HEK293 (cell line): ENCODE results near the gene AUP1.
A peak's percentile ranks its signal among the peaks of the same experiment; 100 is the strongest.

Experiments
- CTCF ChIA-PET: fragments of 350-600 bp; formaldehyde crosslinking; extraction: SDS; loops from one replicate; lab custom pipeline; 2021; ENCODE audit warnings: antibody characterized with exemption; lab: Yijun Ruan, JAX
- POLR2A ChIA-PET: fragments of 300-600 bp; formaldehyde crosslinking; extraction: SDS; loops from one replicate; lab custom pipeline; 2020; ENCODE audit warnings: antibody characterized with exemption, inconsistent platforms; lab: Yijun Ruan, JAX
- H3K27ac ChIP-seq: fragments of 200-500 bp; sonication (Bioruptor generic); 2 replicates; pipeline ENCODE4 v1.5.1; 2014; ENCODE audit warnings: low read depth, low read length, control low read depth, inconsistent platforms; ENCODE audit errors: extremely low read depth
- H3K36me3 ChIP-seq, 2 experiments: fragments of 200-500 bp in 1 of 2; sonication (Bioruptor generic) in 1 of 2; 1 replicate in 1 of 2; 2 replicates in 1 of 2; pipeline ENCODE4 v1.5.1; 2014 to 2017; ENCODE audit warnings: inconsistent platforms in 2 of 2, low read length in 2 of 2; ENCODE audit not compliant: control insufficient read depth in 2 of 2, insufficient read depth in 1 of 2
- H3K4me1 ChIP-seq: fragments of 200-500 bp; sonication (Bioruptor generic); 2 replicates; pipeline ENCODE4 v1.5.1; 2014; ENCODE audit warnings: mild to moderate bottlenecking, low read length, inconsistent platforms; ENCODE audit not compliant: control insufficient read depth, insufficient read depth
- H3K4me3 ChIP-seq: 2 replicates; pipeline ENCODE4 v1.5.1; 2011; ENCODE audit warnings: low read depth, mild to moderate bottlenecking, control low read depth, low read length, moderate library complexity
- H3K9me3 ChIP-seq: fragments of 200-500 bp; sonication (Bioruptor generic); 2 replicates; pipeline ENCODE4 v1.5.1; 2014; ENCODE audit warnings: low read depth, low read length, inconsistent platforms; ENCODE audit not compliant: control insufficient read depth, insufficient read depth
- BCL6B ChIP-seq: fragments of 450-650 bp; formaldehyde crosslinking; IDR thresholded peaks from 2 replicates; pipeline ENCODE4 v1.5.1; 2017; ENCODE audit warnings: missing biosample characterization, missing genetic modification characterization
- ELK4 ChIP-seq: IDR thresholded peaks from 2 replicates; pipeline ENCODE4 v1.6.1; 2011; ENCODE audit warnings: mild to moderate bottlenecking, low read depth, low read length, borderline replicate concordance
- FEZF1 ChIP-seq: fragments of 450-650 bp; formaldehyde crosslinking; IDR thresholded peaks from 2 replicates; pipeline ENCODE4 v1.5.1; 2016; ENCODE audit warnings: missing biosample characterization, missing genetic modification characterization
- HOXA7 ChIP-seq: sonication (generic); formaldehyde crosslinking; IDR thresholded peaks from 2 replicates; pipeline ENCODE4 v1.8.1; 2022; ENCODE audit warnings: missing genetic modification reagents, borderline replicate concordance
- INSM2 ChIP-seq: fragments of 450-650 bp; formaldehyde crosslinking; IDR thresholded peaks from 2 replicates; pipeline ENCODE4 v1.5.1; 2016; ENCODE audit warnings: missing biosample characterization, missing genetic modification characterization
- KLF10 ChIP-seq: fragments of 450-650 bp; IDR thresholded peaks from 2 replicates; pipeline ENCODE4 v1.5.1; 2018; ENCODE audit warnings: missing biosample characterization, mild to moderate bottlenecking, missing genetic modification characterization
- PRDM6 ChIP-seq: fragments of 450-650 bp; formaldehyde crosslinking; IDR thresholded peaks from 2 replicates; pipeline ENCODE4 v1.5.1; 2017; ENCODE audit warnings: missing biosample characterization, missing genetic modification characterization
- SP7 ChIP-seq: fragments of 450-650 bp; formaldehyde crosslinking; IDR thresholded peaks from 2 replicates; pipeline ENCODE4 v1.5.1; 2016; ENCODE audit warnings: missing biosample characterization, missing genetic modification characterization
- ZBTB21 ChIP-seq: fragments of 450-650 bp; formaldehyde crosslinking; IDR thresholded peaks from 2 replicates; pipeline ENCODE4 v1.5.1; 2017; ENCODE audit warnings: missing biosample characterization, missing genetic modification characterization
- ZNF157 ChIP-seq: fragments of 450-650 bp; formaldehyde crosslinking; IDR thresholded peaks from 2 replicates; pipeline ENCODE4 v1.5.1; 2016; ENCODE audit warnings: missing biosample characterization, missing genetic modification characterization
- ZNF169 ChIP-seq: fragments of 450-650 bp; formaldehyde crosslinking; IDR thresholded peaks from 2 replicates; pipeline ENCODE4 v1.5.1; 2016; ENCODE audit warnings: missing biosample characterization, missing genetic modification characterization
- ZNF280D ChIP-seq: fragments of 450-650 bp; formaldehyde crosslinking; IDR thresholded peaks from 2 replicates; pipeline ENCODE4 v1.5.1; 2016; ENCODE audit warnings: missing biosample characterization, missing genetic modification characterization
- ZNF324 ChIP-seq: fragments of 450-650 bp; formaldehyde crosslinking; IDR thresholded peaks from 2 replicates; pipeline ENCODE4 v1.5.1; 2016; ENCODE audit warnings: missing biosample characterization, missing genetic modification characterization
- ZNF341 ChIP-seq: fragments of 450-650 bp; formaldehyde crosslinking; IDR thresholded peaks from 2 replicates; pipeline ENCODE4; 2016; ENCODE audit warnings: low read depth, missing biosample characterization, missing genetic modification characterization
- ZNF571 ChIP-seq: fragments of 450-650 bp; formaldehyde crosslinking; IDR thresholded peaks from 2 replicates; pipeline ENCODE4 v1.5.0; 2017; ENCODE audit warnings: missing biosample characterization, missing genetic modification characterization
- ZNF585B ChIP-seq: fragments of 450-650 bp; formaldehyde crosslinking; IDR thresholded peaks from 2 replicates; pipeline ENCODE4 v1.5.1; 2016; ENCODE audit warnings: missing biosample characterization, missing genetic modification characterization
- ZNF645 ChIP-seq: fragments of 450-650 bp; formaldehyde crosslinking; IDR thresholded peaks from 2 replicates; pipeline ENCODE4; 2016; ENCODE audit warnings: missing biosample characterization, missing genetic modification characterization
- ZNF792 ChIP-seq: fragments of 450-650 bp; formaldehyde crosslinking; IDR thresholded peaks from 2 replicates; pipeline ENCODE4 v1.5.1; 2016; ENCODE audit warnings: missing biosample characterization, missing genetic modification characterization

The AUP1 gene

GRCh38 chr2:74501335-74502071 is 28.0 kb downstream of the AUP1 start (continued):
- peak; percentile 67 for TF ChIP-seq ZNF341 (tag by site-specific recombination)
- TF ChIP-seq, all 188 proteins: peak for 4

- CTCF ChIA-PET = interaction anchor here (0.7 to 1.0 kb wide), 4 partner anchors 18 to 140 kb away, joined by 3 to 4 read pairs (median 4); partner anchors contain the start of genes CCDC142 and TTC31
- no peaks in the 10 kb centered on the region for H3K9me3 ChIP-seq
- H3K4me3 ChIP-seq = no peak overlapping the region
- H3K4me1 ChIP-seq = no peaks in the 10 kb centered on the region
- peaks cover under 1 to 15% of the 10 kb centered on the region in 2 experiments; a peak in 2 of 3 replicates for H3K36me3 ChIP-seq
- POLR2A ChIA-PET = interaction anchor here (1.2 to 1.6 kb wide), 2 partner anchors 10 to 18 kb away, joined by 3 to 7 read pairs; partner anchors contain the start of genes CCDC142 and TTC31
- no peak overlapping the region for H3K27ac ChIP-seq
- no peak for TF ChIP-seq FEZF1 (tag by site-specific recombination)
- no peak for TF ChIP-seq ZNF169 (tag by site-specific recombination)
- no peak for TF ChIP-seq ELK4
- TF ChIP-seq ZNF585B (tag by site-specific recombination) = no peak
- no peak for TF ChIP-seq PRDM6
- no peak for TF ChIP-seq SP7 (tag by site-specific recombination)
- no peak for TF ChIP-seq BCL6B (tag by site-specific recombination)
- TF ChIP-seq ZNF157 (tag by site-specific recombination) = no peak
- TF ChIP-seq ZNF324 = no peak
- no peak for TF ChIP-seq INSM2 (tag by site-specific recombination)
- no peak for TF ChIP-seq HOXA7 (CRISPR knock-in tag)
- TF ChIP-seq ZNF571 (tag by site-specific recombination) = no peak
- no peak for TF ChIP-seq ZBTB21 (tag by site-specific recombination)
- TF ChIP-seq, all 188 proteins: peak for 0
Measured at GRCh38 chr2:74500578-74500946, 28.9 kb downstream of the AUP1 start.

GRCh38 chr2:74499940-74500577 is 29.4 kb downstream of the AUP1 start:
- H3K4me3 ChIP-seq = no peak overlapping the region
- POLR2A ChIA-PET = interaction anchor here (1.2 kb wide), 1 partner anchor 10 kb away, joined by 3 read pairs; no protein-coding TSS in a partner anchor
- no peaks in the 10 kb centered on the region for H3K9me3 ChIP-seq
- no peaks in the 10 kb centered on the region for H3K4me1 ChIP-seq
- peaks cover 0 to 10% of the 10 kb centered on the region in 2 experiments; a peak in 2 of 3 replicates for H3K36me3 ChIP-seq
- CTCF ChIA-PET = interaction anchor here (0.7 to 1.0 kb wide), 4 partner anchors 17 to 141 kb away, joined by 3 to 4 read pairs (median 4); partner anchors contain the start of genes CCDC142 and TTC31
- no peak overlapping the region for H3K27ac ChIP-seq
- TF ChIP-seq ZNF280D (tag by site-specific recombination) (no peak), INSM2 (tag by site-specific recombination) (no peak), KLF10 (tag by site-specific recombination) (no peak), ZNF792 (no peak), ZNF645 (tag by site-specific recombination) (no peak)
